Transverse colon (tissue), 4 donors: ENCODE results near the gene SGF29. TPM values are rescaled to one million over a fixed set of nuclear protein-coding genes. Genes with fewer than 3 reads are reported as not detected.
"Not testable (repeated sequence)": the region's sequence is repeated elsewhere in the genome, so short reads cannot be mapped to it uniquely, and the experiment has no call there.

ENCODE experiments used
- DNase-seq: peaks from one replicate; pipeline ENCODE4 v3.0.0-alpha.2; 2019
- H3K27ac ChIP-seq, 4 donors: fragments of 200-600 bp; sonication (generic); 2 replicates each; pipeline ENCODE4 v1.5.1; 2016 to 2018; ENCODE audit warnings: inconsistent platforms in 4 of 4
- H3K27me3 ChIP-seq: fragments of 200-600 bp; sonication (generic); 2 replicates; pipeline ENCODE4 v1.5.1; 2017; ENCODE audit warnings: inconsistent platforms
- H3K36me3 ChIP-seq, 4 donors: fragments of 200-600 bp; sonication (generic); 2 replicates each; pipeline ENCODE4 v1.5.1; 2017 to 2019; ENCODE audit warnings: inconsistent platforms in 4 of 4
- H3K4me1 ChIP-seq, 4 donors: fragments of 200-600 bp; sonication (generic); 2 replicates each; pipeline ENCODE4 v1.5.1; 2017 to 2020; ENCODE audit warnings: inconsistent platforms in 4 of 4
- H3K4me3 ChIP-seq, 4 donors: fragments of 200-600 bp; sonication (generic); 1 replicate in 1 of 4; 2 replicates in 3 of 4; pipeline versions ENCODE4 v1.5.1 to v1.6.1; 2017 to 2019; ENCODE audit warnings: inconsistent platforms in 4 of 4
- H3K9me3 ChIP-seq, 2 donors: fragments of 200-600 bp; sonication (generic); 2 replicates each; pipeline ENCODE4 v1.5.1; 2017 to 2019; ENCODE audit warnings: inconsistent platforms in 2 of 2
- EP300 ChIP-seq: sonication (generic); formaldehyde crosslinking; IDR thresholded peaks from one replicate; pipeline ENCODE4 v1.6.1; 2017; ENCODE audit warnings: antibody characterized with exemption, low read depth
- POLR2A ChIP-seq: fragments of 450-650 bp; IDR thresholded peaks from one replicate; pipeline ENCODE4 v1.6.1; 2016; ENCODE audit warnings: antibody characterized with exemption, mild to moderate bottlenecking, moderate library complexity
- POLR2AphosphoS5 ChIP-seq, 3 donors: sonication (generic); formaldehyde crosslinking; IDR thresholded peaks; one replicate each; pipeline ENCODE4 v1.6.1; 2016; ENCODE audit warnings: antibody characterized with exemption in 3 of 3
- WGBS, 2 donors: methylation state at CpG; one replicate each; pipeline ENCODE4 v1.1.5; 2018; ENCODE audit warnings: low coverage in 1 of 2; 5-methylcytosine and 5-hydroxymethylcytosine counted together
- in situ Hi-C, 4 donors: fragments of 200-750 bp; cut with MboI; loops; one replicate each; pipeline versions ENCODE4 v1.15.0 to v1.15.1; 2017; ENCODE audit warnings: low sequenced_read_pairs in 3 of 4, low pct_ligation_motif_present in 1 of 4, low pct_unique_long_range_greater_than_20kb in 1 of 4
- intact Hi-C: fragments of 100-400 bp; cut with DNase I; formaldehyde crosslinking; loops from one replicate; pipeline ENCODE4 v1.15.1; 2023; ENCODE audit warnings: low total_unique reads
- total RNA-seq, 4 donors: library from RNA; depleted of rRNA; stranded (reverse); fragments of >200 nt; gene quantifications; one replicate each; pipeline ENCODE4 v1.1.0, GENCODE V29; 2016
- TF ChIP-seq, protein P1 (sequence below), 5 experiments: fragments of 200-600 bp in 3 of 5; fragments of 450-650 bp in 2 of 5; sonication (generic) in 3 of 5; IDR thresholded peaks; 1 replicate in 2 of 5; 2 replicates in 3 of 5; pipeline ENCODE4 v1.5.1; 2016 to 2017; ENCODE audit warnings: antibody characterized with exemption in 5 of 5, inconsistent platforms in 3 of 5, mild to moderate bottlenecking in 2 of 5, moderate library complexity in 1 of 5

The SGF29 gene
- total RNA-seq, 4 donors from 2014 or later = 22.1 to 95.0 (median 32.1) TPM

DNA sequence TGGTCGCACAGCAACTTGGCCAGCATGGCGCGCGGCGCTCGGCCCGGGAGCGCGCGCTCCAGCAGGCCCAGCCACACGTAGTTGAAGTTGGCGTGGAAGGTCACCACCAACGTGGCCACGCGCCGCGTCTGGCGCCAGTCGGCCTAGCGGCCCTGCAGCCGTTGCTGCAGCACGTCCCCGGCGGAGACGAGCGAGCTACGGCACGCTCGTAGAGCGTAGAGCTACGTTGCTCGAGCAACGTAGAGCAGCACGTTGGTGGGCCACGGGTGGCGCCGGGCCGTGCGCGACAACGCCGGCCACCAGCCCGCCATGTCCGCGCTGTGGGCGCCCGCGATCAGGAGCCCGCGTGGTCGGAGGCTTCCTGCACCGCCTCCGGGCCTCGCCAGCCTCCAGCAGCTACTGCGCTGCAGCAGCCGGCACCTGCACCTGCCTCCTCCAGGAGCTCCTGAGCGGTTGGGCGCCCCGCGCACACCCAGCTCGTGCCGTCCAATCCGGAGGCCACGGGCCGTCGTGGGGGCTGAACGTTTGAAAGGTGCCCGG is 69.5 kb downstream of the SGF29 start:
- intact Hi-C loops = no loop called here
- H3K4me1 ChIP-seq = peaks cover 0 to 19% (median 9%) of the 10 kb centered on the region in 4 donors
- peak; percentile 61 for TF ChIP-seq POLR2A
- TF ChIP-seq EP300 = no peak
- TF ChIP-seq, protein P1, sequence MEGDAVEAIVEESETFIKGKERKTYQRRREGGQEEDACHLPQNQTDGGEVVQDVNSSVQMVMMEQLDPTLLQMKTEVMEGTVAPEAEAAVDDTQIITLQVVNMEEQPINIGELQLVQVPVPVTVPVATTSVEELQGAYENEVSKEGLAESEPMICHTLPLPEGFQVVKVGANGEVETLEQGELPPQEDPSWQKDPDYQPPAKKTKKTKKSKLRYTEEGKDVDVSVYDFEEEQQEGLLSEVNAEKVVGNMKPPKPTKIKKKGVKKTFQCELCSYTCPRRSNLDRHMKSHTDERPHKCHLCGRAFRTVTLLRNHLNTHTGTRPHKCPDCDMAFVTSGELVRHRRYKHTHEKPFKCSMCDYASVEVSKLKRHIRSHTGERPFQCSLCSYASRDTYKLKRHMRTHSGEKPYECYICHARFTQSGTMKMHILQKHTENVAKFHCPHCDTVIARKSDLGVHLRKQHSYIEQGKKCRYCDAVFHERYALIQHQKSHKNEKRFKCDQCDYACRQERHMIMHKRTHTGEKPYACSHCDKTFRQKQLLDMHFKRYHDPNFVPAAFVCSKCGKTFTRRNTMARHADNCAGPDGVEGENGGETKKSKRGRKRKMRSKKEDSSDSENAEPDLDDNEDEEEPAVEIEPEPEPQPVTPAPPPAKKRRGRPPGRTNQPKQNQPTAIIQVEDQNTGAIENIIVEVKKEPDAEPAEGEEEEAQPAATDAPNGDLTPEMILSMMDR (IDR thresholded peaks at IDR 0.05) = peak in 1 of 5 experiments; percentile 10
- peak in 2 of 3 donors; percentile 13 to 78 for TF ChIP-seq POLR2AphosphoS5 (IDR thresholded peaks at IDR 0.05)
- H3K27ac ChIP-seq = peak overlapping the region; percentile 35 to 74 (median 58)
- H3K9me3 ChIP-seq = no peaks in the 10 kb centered on the region
- peak overlapping the region; percentile 12 to 67 (median 52) for H3K4me3 ChIP-seq
- no peaks in the 10 kb centered on the region for H3K36me3 ChIP-seq
- peak; percentile 85 for DNase-seq
- in situ Hi-C loops = no loop called here
- WGBS, 2 donors = 2% methylated on average over 45 of the region's 68 CpGs; no CpG with 5 or more reads in 1 of the 2 donors
- no peaks in the 10 kb centered on the region for H3K27me3 ChIP-seq

DNA sequence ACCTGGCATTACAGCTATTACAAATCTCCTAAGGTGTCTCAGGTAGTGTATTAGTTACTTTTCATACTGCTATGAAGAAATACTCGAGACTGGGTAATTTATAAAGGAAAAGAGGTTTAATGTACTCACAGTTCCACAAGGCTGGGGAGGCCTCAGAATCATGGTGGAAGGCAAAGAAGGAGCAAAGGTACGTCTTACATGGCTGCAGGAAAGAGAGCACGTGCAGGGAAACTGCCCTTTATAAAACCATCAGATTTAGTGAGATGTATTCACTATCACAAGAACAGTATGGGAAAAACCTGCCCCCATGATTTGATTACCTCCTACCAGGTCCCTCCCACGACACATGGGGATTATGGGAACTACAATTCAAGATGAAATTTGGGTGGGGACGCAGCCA is 77.2 kb downstream of the SGF29 start:
- H3K4me1 ChIP-seq, H3K4me3 ChIP-seq, DNase-seq, H3K36me3 ChIP-seq, intact Hi-C loops, H3K27ac ChIP-seq, H3K9me3 ChIP-seq, in situ Hi-C loops, H3K27me3 ChIP-seq: not testable (repeated sequence)
- 64 to 71% methylated on average over 3 to 5 of the region's 5 CpGs for WGBS, 2 donors

DNA sequence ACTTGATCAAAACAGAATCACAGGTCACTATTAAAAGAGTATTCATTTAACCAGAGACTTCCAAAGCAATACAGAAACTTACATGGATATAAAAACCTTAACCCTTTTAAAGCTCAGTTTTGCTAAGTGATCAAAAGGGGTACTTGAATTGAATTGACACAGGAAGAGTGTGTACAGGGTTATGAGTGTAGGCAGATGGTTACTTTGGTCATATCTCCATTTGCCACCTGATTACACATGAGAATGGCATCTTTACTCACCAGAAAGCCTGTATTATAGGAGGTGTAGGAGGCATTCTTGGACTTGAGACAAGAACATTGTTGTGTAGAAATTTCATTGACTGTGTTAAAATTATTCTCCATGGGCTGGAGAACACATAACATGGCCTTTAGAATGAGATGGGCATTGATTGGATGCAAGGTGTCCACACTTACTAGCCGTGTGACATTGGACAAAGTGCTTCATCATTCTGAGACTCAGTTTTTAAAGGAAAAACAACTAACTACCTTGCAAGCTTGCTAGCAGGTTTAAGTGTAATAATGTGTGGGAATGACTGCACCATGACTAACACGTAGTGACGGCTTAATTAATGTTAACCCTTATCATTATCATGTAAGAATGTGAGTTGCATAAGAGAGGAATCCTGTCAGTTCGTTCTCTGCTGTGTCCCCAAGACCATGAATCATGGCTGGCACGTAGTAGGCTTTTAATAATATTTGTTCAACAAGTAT is 82.5 kb downstream of the SGF29 start:
- H3K4me3 ChIP-seq, in situ Hi-C loops, H3K27me3 ChIP-seq, H3K36me3 ChIP-seq, intact Hi-C loops, H3K9me3 ChIP-seq, H3K4me1 ChIP-seq, DNase-seq, H3K27ac ChIP-seq: not testable (repeated sequence)
- WGBS, 2 donors = 49 to 60% methylated on average over 1 to 5 of the region's 5 CpGs

DNA sequence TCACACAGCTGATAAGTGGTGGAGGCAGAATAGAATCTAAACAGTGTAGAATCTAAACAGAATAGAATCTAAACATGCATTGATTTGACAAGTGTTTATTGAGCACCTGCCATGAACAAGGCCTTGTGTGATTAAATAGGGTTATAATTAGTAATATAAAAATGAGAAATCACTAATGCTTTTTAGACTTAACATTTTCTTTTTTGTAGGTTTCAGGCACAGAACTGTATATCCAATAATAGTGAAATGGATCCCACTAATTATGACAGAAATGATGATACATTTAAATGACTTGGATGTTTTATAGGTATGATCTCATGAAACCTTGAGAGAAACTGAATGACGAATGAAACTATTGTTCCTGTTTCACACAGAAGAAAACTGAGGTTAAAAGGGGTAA is 84.0 kb downstream of the SGF29 start, which contains the start of gene NPIPB8:
Gene NPIPB8, plus strand, starts transcription at position 301 of the 400 bp plus-strand sequence. CDS start 296 bp downstream, outside the sequence.
- H3K4me3 ChIP-seq, H3K4me1 ChIP-seq, H3K36me3 ChIP-seq, DNase-seq, intact Hi-C loops, H3K27ac ChIP-seq, in situ Hi-C loops, H3K9me3 ChIP-seq, H3K27me3 ChIP-seq: not testable (repeated sequence)
- 71% methylated on average over 1 of the region's 1 CpG; no CpG with 5 or more reads in 1 of the 2 donors for WGBS, 2 donors

DNA sequence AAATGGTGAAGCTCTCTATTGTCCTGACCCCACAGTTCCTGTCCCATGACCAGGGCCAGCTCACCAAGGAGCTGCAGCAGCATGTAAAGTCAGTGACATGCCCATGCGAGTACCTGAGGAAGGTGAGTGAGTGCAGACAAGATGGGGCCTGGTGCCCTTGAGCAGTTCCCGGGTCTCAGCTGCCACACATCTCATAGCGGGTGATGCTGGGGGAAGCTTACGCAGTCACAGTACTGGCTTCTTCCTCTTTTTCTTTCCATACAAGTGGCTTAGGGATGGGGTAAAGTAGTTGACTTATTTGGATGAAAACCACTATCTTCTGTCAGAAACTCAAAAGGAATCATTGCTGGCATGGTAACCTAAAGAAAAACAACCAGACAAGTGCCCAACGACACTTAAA is 84.6 kb downstream of the SGF29 start:
- in situ Hi-C loops, H3K4me1 ChIP-seq, H3K27me3 ChIP-seq, H3K4me3 ChIP-seq, H3K27ac ChIP-seq, H3K36me3 ChIP-seq, DNase-seq, intact Hi-C loops, H3K9me3 ChIP-seq: not testable (repeated sequence)
- WGBS, 2 donors = 64 to 79% methylated on average over 3 to 4 of the region's 5 CpGs

DNA sequence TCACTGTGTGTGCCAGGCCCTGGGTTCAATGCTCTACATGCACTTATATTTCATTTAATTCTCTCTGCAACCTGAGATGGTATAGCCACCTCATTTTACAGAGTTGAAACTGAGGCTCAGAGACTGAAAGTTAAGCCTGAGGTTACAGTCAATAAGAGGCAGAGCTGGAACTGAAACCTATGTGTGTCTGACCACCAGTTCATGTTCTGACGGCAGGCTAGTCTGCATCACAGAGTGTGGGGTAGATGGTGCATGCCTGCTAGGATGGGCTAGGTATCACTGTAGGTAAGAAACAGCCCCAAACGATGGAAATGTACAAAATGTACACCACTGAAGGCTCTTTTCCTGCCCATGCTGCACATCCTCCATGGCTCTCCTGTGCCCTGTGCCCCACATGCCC is 86.2 kb downstream of the SGF29 start:
- H3K27me3 ChIP-seq, H3K4me1 ChIP-seq, H3K9me3 ChIP-seq, H3K4me3 ChIP-seq, DNase-seq, intact Hi-C loops, in situ Hi-C loops, H3K36me3 ChIP-seq, H3K27ac ChIP-seq: not testable (repeated sequence)
- WGBS, 2 donors = 37% methylated on average over 2 of the region's 2 CpGs; no CpG with 5 or more reads in 1 of the 2 donors

Other genes with a start within 250 kb of the SGF29 start
- 10 to 100 TPM in 1 of 4 donors, 1 to 10 TPM in 1, not detected in 2; 5.8 to 12.7 TPM for gene NPIPB6, start 190.4 kb upstream of the SGF29 start, total RNA-seq
- gene EIF3CL, start 150.1 kb upstream of the SGF29 start, total RNA-seq = 100 to 1,000 TPM; 114 to 406 (median 185) TPM
- gene NPIPB7, start 81.6 kb upstream of the SGF29 start, total RNA-seq = 1 to 10 TPM in 1 of 4 donors, under 1 TPM in 1, not detected in 2; 0.68 to 8.6 TPM
- 100 to 1,000 TPM in 3 of 4 donors, 10 to 100 TPM in 1; 80.2 to 294 (median 154) TPM for gene CLN3, start 61.8 kb upstream of the SGF29 start, total RNA-seq
- 10 to 100 TPM; 60.0 to 96.9 (median 61.7) TPM for gene APOBR, start 59.3 kb upstream of the SGF29 start, total RNA-seq
- gene IL27, start 47.1 kb upstream of the SGF29 start, total RNA-seq = not detected
- gene NUPR1, start 14.9 kb upstream of the SGF29 start, total RNA-seq = 10 to 100 TPM; 15.3 to 85.6 (median 23.6) TPM
- gene SULT1A2, start 43.1 kb downstream of the SGF29 start, total RNA-seq = 10 to 100 TPM in 3 of 4 donors, 1 to 10 TPM in 1; 5.0 to 51.1 (median 38.3) TPM
- gene SULT1A1, start 56.1 kb downstream of the SGF29 start, total RNA-seq = 100 to 1,000 TPM; 137 to 455 (median 280) TPM
- gene NPIPB8, start 84.1 kb downstream of the SGF29 start, total RNA-seq = under 1 TPM in 2 of 4 donors, not detected in 2; 0.27 to 0.32 TPM
- gene EIF3C, start 157.5 kb downstream of the SGF29 start, total RNA-seq = 100 to 1,000 TPM; 161 to 301 (median 198) TPM
- 10 to 100 TPM in 3 of 4 donors, not detected in 1; 13.2 to 23.9 (median 19.4) TPM for gene NPIPB9, start 197.9 kb downstream of the SGF29 start, total RNA-seq